H9 (cell line): ENCODE measurements around the gene CBFA2T2. TPM values are rescaled to one million over a fixed set of nuclear protein-coding genes. Genes with fewer than 3 reads are reported as not detected.

Source experiments
- DNase-seq: peaks from one replicate; pipeline ENCODE4 v3.0.0-alpha.2; 2017
- H2AFZ ChIP-seq: one replicate; pipeline ENCODE4 v1.6.1; 2013; ENCODE audit warnings: mild to moderate bottlenecking, low read length, control low read depth, moderate library complexity
- H2AK5ac ChIP-seq: 2 replicates; pipeline ENCODE4 v1.6.1; 2013; ENCODE audit warnings: low read length, control low read depth, mixed read lengths; ENCODE audit not compliant: insufficient read length
- H2BK120ac ChIP-seq: one replicate; pipeline ENCODE4 v1.6.1; 2013; ENCODE audit warnings: low read depth, mild to moderate bottlenecking, low read length, control low read depth, inconsistent platforms; ENCODE audit not compliant: poor library complexity, severe bottlenecking
- H2BK12ac ChIP-seq: 2 replicates; pipeline ENCODE4 v1.6.1; 2013; ENCODE audit warnings: low read length, control low read depth, mixed read lengths, low read depth; ENCODE audit not compliant: insufficient read length
- H2BK15ac ChIP-seq: 2 replicates; pipeline ENCODE4 v1.6.1; 2013; ENCODE audit warnings: low read depth, low read length, control low read depth
- H2BK20ac ChIP-seq: one replicate; pipeline ENCODE4 v1.6.1; 2013; ENCODE audit warnings: low read depth, mild to moderate bottlenecking, low read length, control low read depth, inconsistent platforms; ENCODE audit not compliant: poor library complexity, severe bottlenecking
- H2BK5ac ChIP-seq: 2 replicates; pipeline ENCODE4 v1.6.1; 2013; ENCODE audit warnings: low read length, control low read depth, mixed read lengths; ENCODE audit not compliant: insufficient read length
- H3K14ac ChIP-seq: 2 replicates; pipeline ENCODE4 v1.6.1; 2013; ENCODE audit warnings: low read length, control low read depth; ENCODE audit not compliant: insufficient read depth
- H3K18ac ChIP-seq: 2 replicates; pipeline ENCODE4 v1.6.1; 2013; ENCODE audit warnings: low read depth, mild to moderate bottlenecking, mixed read lengths, low read length, control low read depth; ENCODE audit not compliant: insufficient read length
- H3K23ac ChIP-seq: 2 replicates; pipeline ENCODE4 v1.6.1; 2013; ENCODE audit warnings: low read length, control low read depth, mixed read lengths, low read depth; ENCODE audit not compliant: insufficient read length
- H3K23me2 ChIP-seq: 2 replicates; pipeline ENCODE4 v1.6.1; 2013; ENCODE audit warnings: low read depth, mild to moderate bottlenecking, mixed read lengths, low read length, control low read depth; ENCODE audit not compliant: insufficient read length, poor library complexity, severe bottlenecking
- H3K27ac ChIP-seq: 2 replicates; pipeline ENCODE4 v1.5.1; 2013; ENCODE audit warnings: low read length, control low read depth, mixed read lengths, low read depth; ENCODE audit not compliant: insufficient read length
- H3K27me3 ChIP-seq: 2 replicates; pipeline ENCODE4 v1.6.1; 2013; ENCODE audit warnings: low read length, control low read depth, inconsistent platforms; ENCODE audit not compliant: insufficient read depth
- H3K4ac ChIP-seq: 2 replicates; pipeline ENCODE4 v1.6.1; 2013; ENCODE audit warnings: low read depth, mild to moderate bottlenecking, control low read depth, inconsistent platforms, low read length, moderate library complexity
- H3K4me1 ChIP-seq: 2 replicates; pipeline ENCODE4 v1.6.1; 2013; ENCODE audit warnings: low read length, control low read depth, inconsistent platforms; ENCODE audit not compliant: insufficient read depth
- H3K4me2 ChIP-seq: 2 replicates; pipeline ENCODE4 v1.6.1; 2013; ENCODE audit warnings: low read length, control low read depth, mixed read lengths; ENCODE audit not compliant: insufficient read length, insufficient read depth
- H3K56ac ChIP-seq: 2 replicates; pipeline ENCODE4 v1.6.1; 2013; ENCODE audit warnings: low read depth, mild to moderate bottlenecking, mixed read lengths, low read length, control low read depth; ENCODE audit not compliant: insufficient read length
- H3K79me1 ChIP-seq: 2 replicates; pipeline ENCODE4 v1.6.1; 2013; ENCODE audit warnings: low read depth, mild to moderate bottlenecking, moderate library complexity, low read length, control low read depth, inconsistent platforms; ENCODE audit not compliant: insufficient read depth, poor library complexity, severe bottlenecking
- H3K79me2 ChIP-seq: 2 replicates; pipeline ENCODE4 v1.6.1; 2013; ENCODE audit warnings: low read length, control low read depth, inconsistent platforms; ENCODE audit not compliant: insufficient read depth
- H3K9ac ChIP-seq: 2 replicates; pipeline ENCODE4 v1.6.1; 2013; ENCODE audit warnings: low read length, control low read depth, mixed read lengths; ENCODE audit not compliant: insufficient read length; ENCODE audit errors: extremely low read depth
- H3K9me3 ChIP-seq: one replicate; pipeline ENCODE4 v1.6.1; 2013; ENCODE audit warnings: low read depth, low read length, inconsistent platforms; ENCODE audit not compliant: control insufficient read depth
- H3T11ph ChIP-seq: one replicate; pipeline ENCODE4 v1.6.1; 2013; ENCODE audit warnings: mild to moderate bottlenecking, low read length, control low read depth, inconsistent platforms
- H4K20me1 ChIP-seq: one replicate; pipeline ENCODE4 v1.6.1; 2013; ENCODE audit not compliant: control insufficient read depth, insufficient read length, insufficient read depth
- H4K5ac ChIP-seq: 2 replicates; pipeline ENCODE4 v1.6.1; 2013; ENCODE audit warnings: low read depth, mild to moderate bottlenecking, mixed read lengths, low read length, control low read depth; ENCODE audit not compliant: insufficient read length
- H4K8ac ChIP-seq: replicated peaks from 2 replicates; pipeline ENCODE4 v1.6.1; 2013; ENCODE audit warnings: low read length, control low read depth, mixed read lengths, low read depth; ENCODE audit not compliant: insufficient read length
- H4K91ac ChIP-seq: 2 replicates; pipeline ENCODE4 v1.6.1; 2013; ENCODE audit warnings: low read depth, mild to moderate bottlenecking, moderate library complexity, mixed read lengths, low read length, control low read depth; ENCODE audit not compliant: insufficient read length
- H3K27ac Mint-ChIP-seq, 3 experiments: 2 replicates in 2 of 3; 3 replicates in 1 of 3; pipeline ENCODE4 v1.8.0; 2020 to 2021; ENCODE audit warnings: mixed read lengths in 3 of 3, mild to moderate bottlenecking in 1 of 3, moderate library complexity in 1 of 3
- H3K27me3 Mint-ChIP-seq: 2 replicates; pipeline ENCODE4 v1.8.0; 2021; ENCODE audit warnings: low read depth, mild to moderate bottlenecking, moderate library complexity, mixed read lengths
- H3K36me3 Mint-ChIP-seq, 3 experiments: 2 replicates in 2 of 3; 3 replicates in 1 of 3; pipeline ENCODE4 v1.8.0; 2020 to 2021; ENCODE audit warnings: low read depth in 3 of 3, mixed read lengths in 3 of 3; ENCODE audit not compliant: insufficient read depth in 1 of 3
- H3K4me1 Mint-ChIP-seq, 2 experiments: 2 replicates each; pipeline ENCODE4 v1.8.0; 2020; ENCODE audit warnings: mixed read lengths in 2 of 2
- H3K4me3 Mint-ChIP-seq, 2 experiments: 2 replicates in 1 of 2; 3 replicates in 1 of 2; pipeline ENCODE4 v1.8.0; 2020 to 2021; ENCODE audit warnings: mild to moderate bottlenecking in 2 of 2, mixed read lengths in 2 of 2, moderate library complexity in 1 of 2
- H3K9me3 Mint-ChIP-seq, 2 experiments: 2 replicates in 1 of 2; 3 replicates in 1 of 2; pipeline ENCODE4 v1.8.0; 2020; ENCODE audit warnings: mild to moderate bottlenecking in 2 of 2, mixed read lengths in 2 of 2, moderate library complexity in 1 of 2
- WGBS: extraction: QIAGEN DNeasy Blood & Tissue Kit; methylation state at CpG from one replicate; pipeline ENCODE4 v1.1.7; 2013; ENCODE audit warnings: missing lambda C conversion rate, low lambda C conversion rate, mixed read lengths; ENCODE audit not compliant: insufficient read length; ENCODE audit errors: extremely low coverage; 5-methylcytosine and 5-hydroxymethylcytosine counted together
- total RNA-seq: library from RNA; stranded (reverse); gene quantifications from 2 replicates; pipeline ENCODE4 v1.2.1, GENCODE V29; 2021
- TF ChIP-seq, protein P1 (sequence below): fragments of 200-600 bp; sonication (generic); conservative IDR thresholded peaks from 3 replicates; pipeline ENCODE4 v1.8.0; 2021; ENCODE audit warnings: antibody characterized with exemption, mild to moderate bottlenecking

The CBFA2T2 gene
- total RNA-seq, 1 experiment from 2014 or later, result 11.2 TPM

DNA sequence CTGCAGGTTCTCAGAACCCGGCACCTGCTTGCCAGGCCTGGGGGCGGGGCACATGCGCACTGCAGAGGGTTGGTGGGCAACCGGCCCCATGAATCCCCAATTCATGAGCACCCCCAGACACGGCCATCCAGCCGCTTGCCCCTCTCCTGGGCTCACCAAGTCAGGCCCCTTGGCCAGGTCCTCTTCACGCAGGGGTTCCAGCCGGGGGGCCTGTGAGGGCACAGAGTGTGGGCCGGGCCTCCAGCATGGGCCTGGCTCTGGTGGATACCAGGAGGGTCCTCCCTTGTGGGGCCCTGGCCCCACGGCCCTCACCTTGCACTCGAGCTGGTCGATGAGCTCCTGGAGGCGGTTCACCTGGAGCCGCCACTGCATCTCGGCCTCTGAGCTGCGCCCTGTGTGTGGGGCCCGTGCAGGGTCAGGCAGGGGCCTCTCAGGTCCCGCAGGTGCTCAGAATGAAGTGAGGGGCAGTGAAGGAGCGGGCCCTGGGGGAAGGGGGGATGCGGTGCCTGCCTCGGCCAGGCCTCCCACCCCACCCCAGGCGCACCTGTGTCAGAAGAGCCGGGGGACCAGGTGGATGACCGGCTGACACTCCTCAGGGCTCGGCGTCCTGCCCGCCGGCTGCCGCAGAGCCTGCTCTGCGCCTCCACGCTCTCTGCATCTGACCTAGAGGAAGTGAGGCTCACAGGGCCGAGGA is 169.6 kb downstream of the CBFA2T2 start:
- Histone ChIP-seq H3K4me2 (no peak overlapping the region), H2BK5ac (no peak overlapping the region), H4K8ac (no peak overlapping the region), H3K23ac (no peak overlapping the region), H3K79me2 (no peaks in the 10 kb centered on the region), H2BK120ac (no peak overlapping the region), H3K9me3 (no peaks in the 10 kb centered on the region), H3K4ac (no peak overlapping the region), H4K5ac (no peak overlapping the region), H3K27ac (no peak overlapping the region), H2AFZ (no peak overlapping the region), H3K27me3 (no peaks in the 10 kb centered on the region), H3K14ac (no peak overlapping the region), H4K20me1 (no peaks in the 10 kb centered on the region), H3K18ac (no peak overlapping the region), H3T11ph (no peak overlapping the region), H3K56ac (no peak overlapping the region), H3K79me1 (no peaks in the 10 kb centered on the region), H2BK20ac (no peak overlapping the region), H2AK5ac (no peak overlapping the region), H2BK12ac (no peak overlapping the region), H4K91ac (no peak overlapping the region), H3K23me2 (peaks cover 14% of the 10 kb centered on the region), H3K9ac (no peak overlapping the region), H3K4me1 (no peaks in the 10 kb centered on the region), H2BK15ac (no peak overlapping the region)
- Mint-ChIP-seq H3K4me3 (no peak overlapping the region), H3K36me3 (peaks cover 0 to 43% (median 4%) of the 10 kb centered on the region in 3 experiments; a peak in 6 of 7 replicates), H3K27me3 (no peaks in the 10 kb centered on the region), H3K4me1 (peaks cover 18 to 19% of the 10 kb centered on the region in 2 experiments), H3K9me3 (no peaks in the 10 kb centered on the region; a peak in 1 of 5 replicates), H3K27ac (no peak overlapping the region)
- no peak for DNase-seq
- no CpG with 5 or more reads among the region's 32 CpGs for WGBS
- TF ChIP-seq, protein P1, sequence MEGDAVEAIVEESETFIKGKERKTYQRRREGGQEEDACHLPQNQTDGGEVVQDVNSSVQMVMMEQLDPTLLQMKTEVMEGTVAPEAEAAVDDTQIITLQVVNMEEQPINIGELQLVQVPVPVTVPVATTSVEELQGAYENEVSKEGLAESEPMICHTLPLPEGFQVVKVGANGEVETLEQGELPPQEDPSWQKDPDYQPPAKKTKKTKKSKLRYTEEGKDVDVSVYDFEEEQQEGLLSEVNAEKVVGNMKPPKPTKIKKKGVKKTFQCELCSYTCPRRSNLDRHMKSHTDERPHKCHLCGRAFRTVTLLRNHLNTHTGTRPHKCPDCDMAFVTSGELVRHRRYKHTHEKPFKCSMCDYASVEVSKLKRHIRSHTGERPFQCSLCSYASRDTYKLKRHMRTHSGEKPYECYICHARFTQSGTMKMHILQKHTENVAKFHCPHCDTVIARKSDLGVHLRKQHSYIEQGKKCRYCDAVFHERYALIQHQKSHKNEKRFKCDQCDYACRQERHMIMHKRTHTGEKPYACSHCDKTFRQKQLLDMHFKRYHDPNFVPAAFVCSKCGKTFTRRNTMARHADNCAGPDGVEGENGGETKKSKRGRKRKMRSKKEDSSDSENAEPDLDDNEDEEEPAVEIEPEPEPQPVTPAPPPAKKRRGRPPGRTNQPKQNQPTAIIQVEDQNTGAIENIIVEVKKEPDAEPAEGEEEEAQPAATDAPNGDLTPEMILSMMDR, result no peak
